ENCODE measurements around the gene ATP8A2. TPM values are rescaled to one million over a fixed set of nuclear protein-coding genes. Genes with fewer than 3 reads are reported as not detected.

The ATP8A2 gene
- total RNA-seq, 1 experiment from 2014 or later: not detected

- POLR2A ChIA-PET: no interaction called here
- Histone ChIP-seq H3K27me3 (ENCODE audit: control insufficient read depth, insufficient read depth, low read length) (no peaks in the 10 kb centered on the region), H3K36me3 (ENCODE audit: control insufficient read depth, insufficient read depth, low read length) (no peaks in the 10 kb centered on the region), H3K9me3 (ENCODE audit: control insufficient read depth, insufficient read depth, low read depth, low read length) (no peaks in the 10 kb centered on the region), H3K4me1 (ENCODE audit: control insufficient read depth, insufficient read depth, low read length) (no peaks in the 10 kb centered on the region), H3K27ac (ENCODE audit: low read length) (no peak overlapping the region), H3K4me3 (ENCODE audit: low read depth in 2 of 2, low read length in 2 of 2) (no peak overlapping the region)
- no TSS peak for BruUV-seq (replicated peaks)
- ATAC-seq (no peak), DNase-seq (ENCODE audit: low read depth, low spot score) (no peak)
- in situ Hi-C loops (cut with HindIII; ENCODE audit: low pct_unique_long_range_greater_than_20kb, low sequenced_read_pairs) (no loop called here), intact Hi-C loops (cut with micrococcal nuclease; ENCODE audit: unreplicated experiment) (no loop called here)
- no peak for TF ChIP-seq SIN3A (IDR thresholded peaks at IDR 0.05; ENCODE audit: borderline replicate concordance, insufficient read depth, low read depth, low read length)
- no peak for TF ChIP-seq TCF7L2 (IDR thresholded peaks at IDR 0.05; ENCODE audit: low read depth, low read length)
- no peak for TF ChIP-seq REST (IDR thresholded peaks at IDR 0.05; ENCODE audit: insufficient read depth in 1 of 2, low read depth in 2 of 2, low read length in 1 of 2)
- no peak for TF ChIP-seq POLR2AphosphoS5 (IDR thresholded peaks at IDR 0.05; ENCODE audit: low read depth, low read length)
- TF ChIP-seq CTCF (IDR thresholded peaks at IDR 0.05): no peak
- CTCF ChIA-PET: interaction anchor here (0.6 kb wide), 1 partner anchor 657 kb away, joined by 3 read pairs; no protein-coding TSS in a partner anchor
Observed at GRCh38 chr13:25928941-25929505, 557.2 kb downstream of the ATP8A2 start.

- DNase-seq (ENCODE audit: low read depth, low spot score) (no peak), ATAC-seq (no peak)
- POLR2A ChIA-PET: no interaction called here
- Histone ChIP-seq H3K36me3 (ENCODE audit: control insufficient read depth, insufficient read depth, low read length) (no peaks in the 10 kb centered on the region), H3K9me3 (ENCODE audit: control insufficient read depth, insufficient read depth, low read depth, low read length) (no peaks in the 10 kb centered on the region), H3K4me1 (ENCODE audit: control insufficient read depth, insufficient read depth, low read length) (no peaks in the 10 kb centered on the region), H3K27me3 (ENCODE audit: control insufficient read depth, insufficient read depth, low read length) (no peaks in the 10 kb centered on the region), H3K27ac (ENCODE audit: low read length) (no peak overlapping the region), H3K4me3 (ENCODE audit: low read depth in 2 of 2, low read length in 2 of 2) (no peak overlapping the region)
- in situ Hi-C loops (cut with HindIII; ENCODE audit: low pct_unique_long_range_greater_than_20kb, low sequenced_read_pairs): no loop called here
- CTCF ChIA-PET: interaction anchor here (0.6 kb wide), 1 partner anchor 656 kb away, joined by 3 read pairs; no protein-coding TSS in a partner anchor
- TF ChIP-seq POLR2AphosphoS5 (IDR thresholded peaks at IDR 0.05; ENCODE audit: low read depth, low read length) (no peak), SIN3A (IDR thresholded peaks at IDR 0.05; ENCODE audit: borderline replicate concordance, insufficient read depth, low read depth, low read length) (no peak), TCF7L2 (IDR thresholded peaks at IDR 0.05; ENCODE audit: low read depth, low read length) (no peak), CTCF (IDR thresholded peaks at IDR 0.05) (no peak), REST (IDR thresholded peaks at IDR 0.05; ENCODE audit: insufficient read depth in 1 of 2, low read depth in 2 of 2, low read length in 1 of 2) (no peak)
- intact Hi-C loops (cut with micrococcal nuclease; ENCODE audit: unreplicated experiment): no loop called here
- BruUV-seq (replicated peaks): no TSS peak
Observed at GRCh38 chr13:25929816-25930215, 558.0 kb downstream of the ATP8A2 start.

Data from Panc1 (cell line).